ENCODE results near the gene AMN1. TPM values are rescaled to one million over a fixed set of nuclear protein-coding genes. Genes with fewer than 3 reads are reported as not detected.

The AMN1 gene
- total and polyA plus RNA-seq, 2 of the 4 experiments (the other 2 are of a cell fraction) = 3.4 to 5.2 TPM

DNA sequence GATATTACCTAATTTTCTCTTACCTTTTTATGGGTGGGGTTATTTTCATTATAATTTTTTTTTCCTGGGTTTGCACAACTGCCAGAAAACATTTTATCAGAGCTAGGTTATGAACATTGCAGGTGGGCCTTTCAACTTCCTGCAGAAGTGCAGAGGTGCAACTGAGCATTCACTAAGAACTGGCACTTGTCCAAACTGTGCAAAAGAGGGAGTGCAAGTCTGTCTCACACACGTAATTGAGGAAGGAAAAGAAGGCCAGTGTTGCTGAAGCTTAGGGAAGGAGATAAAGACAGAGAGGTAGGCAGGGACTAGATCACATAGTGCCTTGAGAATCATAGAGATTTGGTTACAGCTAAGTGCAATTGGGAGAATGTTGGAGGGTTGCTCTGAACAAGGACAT, 14.1 kb upstream of the AMN1 start:
- Histone ChIP-seq H3K27ac (ENCODE audit: insufficient read depth, low read length) (no peak overlapping the region), H2AK5ac (ENCODE audit: low read depth, low read length) (no peak overlapping the region), H3K56ac (ENCODE audit: extremely low read depth, insufficient read depth, low read length) (no peak overlapping the region), H3K14ac (replicated peaks; ENCODE audit: low read depth, low read length) (no peak overlapping the region), H2AK9ac (replicated peaks; ENCODE audit: low read depth, low read length, poor library complexity) (no peak overlapping the region), H2AFZ (replicated peaks; ENCODE audit: low read length, poor library complexity) (no peak overlapping the region), H3K4me2 (ENCODE audit: low read depth, low read length) (no peak overlapping the region), H2BK20ac (ENCODE audit: low read depth, low read length) (no peak overlapping the region), H2BK120ac (ENCODE audit: low read depth, low read length) (no peak overlapping the region), H3K79me1 (ENCODE audit: low read depth in 1 of 2, low read length in 2 of 2) (no peaks in the 10 kb centered on the region), H3K9me1 (ENCODE audit: insufficient read depth, low read length) (no peaks in the 10 kb centered on the region; the same call in 1 of the 2 replicates), H3K4ac (ENCODE audit: low read depth, low read length) (no peak overlapping the region), H4K20me1 (ENCODE audit: insufficient read depth, low read length) (no peaks in the 10 kb centered on the region), H2BK5ac (ENCODE audit: low read depth, low read length, poor library complexity, severe bottlenecking) (no peak overlapping the region), H3K27me3 (ENCODE audit: control insufficient read depth, insufficient read depth, low read length) (no peaks in the 10 kb centered on the region), H3K23ac (ENCODE audit: low read depth, low read length) (no peak overlapping the region), H4K91ac (ENCODE audit: insufficient read depth, low read depth, low read length) (no peak overlapping the region), H3K4me1 (ENCODE audit: control insufficient read depth, insufficient read depth, low read length) (no peaks in the 10 kb centered on the region; the same call in 1 of the 2 replicates), H3K9ac (ENCODE audit: low read depth, low read length) (no peak overlapping the region), H3K4me3 (ENCODE audit: insufficient read depth, low read depth, low read length) (no peak overlapping the region), H4K5ac (ENCODE audit: low read depth, low read length) (no peak overlapping the region), H4K8ac (ENCODE audit: low read depth in 2 of 2, low read length in 2 of 2) (no peak overlapping the region), H3K18ac (ENCODE audit: low read depth, low read length) (no peak overlapping the region), H2BK15ac (ENCODE audit: low read depth, low read length) (no peak overlapping the region), H3K36me3 (ENCODE audit: control insufficient read depth, insufficient read depth, low read length) (no peaks in the 10 kb centered on the region), H3K9me3 (ENCODE audit: control insufficient read depth, insufficient read depth, low read length) (no peaks in the 10 kb centered on the region)
- POLR2A ChIA-PET (ENCODE audit: unreplicated experiment) = no interaction called here
- BruUV-seq (replicated peaks) = no TSS peak
- no peak for DNase-seq
- in situ Hi-C loops (cut with MboI; ENCODE audit: low sequenced_read_pairs) (no loop called here), dilution Hi-C loops (cut with HindIII; ENCODE audit: low sequenced_read_pairs, unreplicated experiment) (no loop called here), intact Hi-C loops (cut with micrococcal nuclease) (no loop called here)
- CTCF ChIA-PET = no interaction called here
- ATAC-seq (ENCODE audit: low read depth) = no peak
- WGBS, 2 experiments (ENCODE audit: extremely low coverage in 2 of 2, insufficient read length in 1 of 2) = 50% methylated on average over 1 of the region's 1 CpG; no CpG with 5 or more reads in 1 of the 2 experiments
- TF ChIP-seq SMC3 (IDR thresholded peaks at IDR 0.05; ENCODE audit: low read depth, low read length) = no peak
- no peak for TF ChIP-seq MXI1 (IDR thresholded peaks at IDR 0.05; ENCODE audit: borderline replicate concordance, low read depth, low read length)
- TF ChIP-seq CEBPB (IDR thresholded peaks at IDR 0.05; ENCODE audit: low read depth, low read length) = no peak
- TF ChIP-seq POLR2A (IDR thresholded peaks at IDR 0.05; ENCODE audit: low read depth, low read length) = no peak
- no peak for TF ChIP-seq BHLHE40 (IDR thresholded peaks at IDR 0.05; ENCODE audit: low read depth, low read length)
- TF ChIP-seq, protein P1, sequence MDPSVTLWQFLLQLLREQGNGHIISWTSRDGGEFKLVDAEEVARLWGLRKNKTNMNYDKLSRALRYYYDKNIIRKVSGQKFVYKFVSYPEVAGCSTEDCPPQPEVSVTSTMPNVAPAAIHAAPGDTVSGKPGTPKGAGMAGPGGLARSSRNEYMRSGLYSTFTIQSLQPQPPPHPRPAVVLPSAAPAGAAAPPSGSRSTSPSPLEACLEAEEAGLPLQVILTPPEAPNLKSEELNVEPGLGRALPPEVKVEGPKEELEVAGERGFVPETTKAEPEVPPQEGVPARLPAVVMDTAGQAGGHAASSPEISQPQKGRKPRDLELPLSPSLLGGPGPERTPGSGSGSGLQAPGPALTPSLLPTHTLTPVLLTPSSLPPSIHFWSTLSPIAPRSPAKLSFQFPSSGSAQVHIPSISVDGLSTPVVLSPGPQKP (IDR thresholded peaks at IDR 0.05; ENCODE audit: borderline replicate concordance, low read depth, low read length) = no peak
- no peak for TF ChIP-seq MAZ (IDR thresholded peaks at IDR 0.05; ENCODE audit: borderline replicate concordance, low read depth, low read length)
- TF ChIP-seq CHD1 (IDR thresholded peaks at IDR 0.05; ENCODE audit: low read depth, low read length) = no peak
- no peak for TF ChIP-seq RFX5 (IDR thresholded peaks at IDR 0.05; ENCODE audit: low read depth, low read length)
- TF ChIP-seq RAD21 (IDR thresholded peaks at IDR 0.05; ENCODE audit: low read length) = no peak
- no peak for TF ChIP-seq NFE2L2 (IDR thresholded peaks at IDR 0.05; ENCODE audit: low read depth, low read length)
